RPMI7951 (cell line): Measurements from ENCODE around the gene DLX6. TPM values are rescaled to one million over a fixed set of nuclear protein-coding genes. Genes with fewer than 3 reads are reported as not detected.

Source experiments
- DNase-seq: peaks from one replicate; pipeline ENCODE4 v3.0.0-alpha.2; 2012; ENCODE audit warnings: low read depth
- total RNA-seq: library from RNA; depleted of rRNA; stranded (reverse); fragments of >200 nt; shearing (Covaris generic); gene quantifications from 2 replicates; pipeline ENCODE4 v1.2.3, GENCODE V29; 2014

The DLX6 gene
- total RNA-seq, 1 experiment from 2014 or later, result 1.2 TPM

DNA sequence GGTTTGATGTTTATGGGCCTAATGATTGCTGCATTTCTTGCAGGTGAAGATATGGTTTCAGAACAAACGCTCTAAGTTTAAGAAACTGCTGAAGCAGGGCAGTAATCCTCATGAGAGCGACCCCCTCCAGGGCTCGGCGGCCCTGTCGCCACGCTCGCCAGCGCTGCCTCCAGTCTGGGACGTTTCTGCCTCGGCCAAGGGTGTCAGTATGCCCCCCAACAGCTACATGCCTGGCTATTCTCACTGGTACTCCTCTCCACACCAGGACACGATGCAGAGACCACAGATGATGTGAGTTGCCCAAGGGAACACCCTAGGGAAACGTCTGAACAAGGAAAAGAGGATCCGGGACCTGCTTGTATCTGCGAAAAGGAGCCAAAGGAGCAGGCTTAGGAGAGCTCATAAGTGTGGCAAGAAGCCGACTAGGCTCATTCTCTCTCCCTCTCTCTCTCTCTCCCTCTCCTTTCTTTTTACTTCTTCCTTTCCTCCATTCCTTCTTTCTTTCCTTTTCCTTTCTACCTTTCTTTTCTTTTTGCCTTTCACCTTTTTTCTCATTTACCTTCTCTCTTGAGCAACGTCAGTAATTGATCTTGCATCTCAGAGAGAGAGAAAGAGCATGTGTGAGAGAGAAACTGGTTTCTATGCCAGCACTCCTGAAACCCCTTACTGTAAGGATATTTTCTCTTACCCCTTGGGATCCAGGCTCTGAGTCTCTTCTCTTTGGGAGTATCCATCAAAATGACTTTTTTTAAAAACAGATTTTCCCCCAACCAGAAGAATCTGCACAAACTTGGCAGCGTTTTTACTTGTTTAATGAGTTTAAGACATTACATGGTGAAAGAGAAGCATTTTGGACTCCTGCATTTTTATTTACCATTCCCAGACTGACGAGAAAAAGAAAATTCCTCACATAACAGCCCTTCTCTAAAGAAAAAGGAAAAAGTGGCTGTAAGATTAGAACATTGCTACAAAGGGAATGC, 4.7 kb downstream of the DLX6 start:
- DNase-seq, result no peak

- no peak for DNase-seq
Observed at GRCh38 chr7:97011104-97011503, 5.8 kb downstream of the DLX6 start.

- DNase-seq, result no peak
Observed at GRCh38 chr7:97011536-97012364, 6.4 kb downstream of the DLX6 start.

- no peak for DNase-seq
Observed at GRCh38 chr7:97012365-97013133, 7.2 kb downstream of the DLX6 start.

DNA sequence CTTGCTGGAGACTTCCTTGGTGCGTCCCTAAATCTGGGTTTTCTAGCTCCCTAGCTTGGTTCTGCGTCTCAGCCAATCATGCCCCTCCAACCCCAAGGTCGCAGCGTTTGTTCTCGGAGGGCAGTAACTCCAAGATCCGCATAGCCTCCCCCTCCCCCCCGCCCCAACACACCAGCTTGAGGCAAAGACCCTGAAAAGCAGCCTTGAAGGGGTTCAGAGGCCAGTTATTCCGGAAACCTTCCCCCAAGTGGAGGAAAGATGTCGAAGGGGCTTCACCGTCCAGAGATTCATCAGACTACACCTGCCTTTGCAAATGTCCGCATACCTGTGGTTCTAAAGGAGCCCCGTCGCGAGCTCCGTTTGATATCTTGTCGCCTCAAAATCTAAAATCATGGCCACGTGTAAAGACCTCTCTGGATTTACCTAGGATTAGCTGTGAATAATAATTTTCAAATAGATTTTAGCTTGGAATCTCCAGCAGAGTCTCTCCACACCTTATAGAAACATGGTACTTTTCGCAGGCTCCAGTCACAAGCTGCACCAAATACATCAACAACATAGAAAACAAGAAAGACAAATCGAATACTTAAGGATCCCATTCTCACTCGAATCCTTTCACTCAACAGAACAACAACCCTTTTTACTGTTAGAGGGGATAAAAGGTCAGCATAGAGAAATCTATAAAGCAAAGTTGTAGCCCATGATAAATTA, 7.9 kb downstream of the DLX6 start:
- no peak for DNase-seq

DNA sequence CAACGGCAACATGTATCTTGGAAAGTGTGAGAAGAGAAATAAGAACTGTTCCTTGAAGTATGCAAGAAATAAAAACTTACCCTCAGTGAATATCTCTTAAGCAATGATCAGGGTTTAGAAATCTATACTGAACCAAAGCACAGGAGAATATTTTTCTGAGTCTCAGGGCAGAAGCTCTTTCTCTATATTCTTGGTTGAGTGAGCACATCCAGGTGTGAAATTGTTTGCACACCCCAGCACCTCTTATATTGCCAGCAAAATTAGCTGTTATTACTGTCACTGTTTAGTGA, 8.4 kb downstream of the DLX6 start:
- no peak for DNase-seq

GRCh38 chr7:97014145-97014750, 8.9 kb downstream of the DLX6 start:
- DNase-seq, result no peak

- no peak for DNase-seq
Observed at GRCh38 chr7:97015279-97015678, 9.9 kb downstream of the DLX6 start.

- no peak for DNase-seq
Observed at GRCh38 chr7:97015756-97016380, 10.5 kb downstream of the DLX6 start.

DNA sequence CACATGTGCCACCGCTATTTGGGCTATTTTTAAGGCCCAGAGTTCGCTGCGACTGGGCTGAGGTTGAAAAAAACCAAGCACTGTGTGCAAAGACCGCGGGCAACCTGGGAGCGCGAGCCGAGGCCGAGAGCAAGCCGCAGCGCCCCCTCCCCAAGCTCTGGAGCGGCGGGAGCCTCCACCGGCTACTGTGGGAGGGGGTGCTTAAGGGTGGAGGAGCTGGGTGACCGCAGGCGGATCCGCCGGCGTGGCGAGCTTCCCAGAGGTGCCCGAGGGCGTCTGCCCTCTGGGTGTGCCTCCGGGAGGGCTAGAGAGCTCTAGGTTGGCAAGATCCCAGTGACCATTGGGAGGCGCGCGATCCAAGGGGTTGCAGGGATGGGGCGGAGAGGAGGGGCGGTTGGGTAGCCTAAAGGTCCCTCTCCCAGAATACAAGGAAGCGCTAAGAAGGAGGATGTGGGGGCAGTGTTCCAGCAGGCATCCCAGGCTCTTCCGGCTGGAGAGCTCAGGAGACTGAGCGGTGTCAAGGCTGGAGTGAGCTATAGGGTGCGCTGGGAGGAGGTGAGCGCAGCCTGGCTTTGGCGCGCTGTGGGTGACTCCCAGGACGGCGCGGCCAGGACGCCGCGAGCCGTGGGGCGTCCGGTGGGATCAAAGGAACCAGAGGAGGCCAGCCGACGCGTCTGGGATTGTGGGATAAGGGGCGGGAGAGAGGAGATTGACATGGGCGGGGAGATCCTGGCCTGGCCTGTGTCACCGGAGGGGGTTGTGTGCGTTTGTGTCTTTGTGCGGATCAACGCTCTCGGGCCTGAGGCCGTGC, 11.2 kb downstream of the DLX6 start:
- DNase-seq, result peak; percentile 55

DNA sequence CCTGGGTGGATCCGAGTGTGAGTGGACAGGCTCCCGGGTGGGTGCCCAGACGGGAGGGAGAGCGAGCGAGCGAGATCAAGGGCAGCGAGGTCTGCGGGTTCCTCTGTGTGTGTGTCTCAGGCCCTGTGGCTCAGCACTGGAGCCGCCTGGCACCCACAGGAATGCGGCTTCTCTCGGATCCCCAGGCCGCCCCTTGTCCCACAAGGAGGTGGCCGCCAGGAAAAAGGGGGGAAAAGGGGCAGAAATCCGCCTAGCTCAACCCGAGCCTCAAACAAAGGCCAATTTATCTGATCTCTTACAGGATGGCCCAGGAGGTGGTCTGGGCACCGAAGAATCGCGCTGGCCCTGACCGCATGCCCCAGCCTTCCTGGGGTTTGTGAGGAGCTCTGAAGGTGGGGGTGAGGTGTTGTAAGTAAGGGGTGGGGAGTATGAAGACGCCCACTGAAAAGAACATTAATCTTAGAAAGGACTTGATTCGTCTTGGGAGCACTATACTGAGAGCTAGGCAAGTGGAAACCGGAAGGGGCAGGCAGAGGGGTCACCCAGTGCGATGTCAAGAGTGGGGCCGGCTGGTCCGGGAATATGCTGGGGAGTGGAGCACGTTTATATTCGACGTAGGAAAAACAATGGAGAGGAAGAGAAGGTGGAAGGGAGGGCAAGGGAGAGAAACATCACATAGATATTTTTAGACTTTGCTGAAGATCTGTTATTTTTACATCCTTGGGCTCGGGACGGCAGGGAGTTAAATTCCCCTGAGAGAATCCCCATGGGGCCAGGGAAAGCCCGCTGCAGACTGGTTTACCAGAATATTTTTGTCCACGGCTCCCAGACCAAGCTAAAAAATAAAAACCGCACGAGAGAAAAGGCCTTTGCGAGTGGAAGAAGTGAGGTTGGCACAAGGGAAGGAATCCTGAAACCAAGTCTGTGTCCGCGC, 12.1 kb downstream of the DLX6 start:
- DNase-seq, result no peak

DNA sequence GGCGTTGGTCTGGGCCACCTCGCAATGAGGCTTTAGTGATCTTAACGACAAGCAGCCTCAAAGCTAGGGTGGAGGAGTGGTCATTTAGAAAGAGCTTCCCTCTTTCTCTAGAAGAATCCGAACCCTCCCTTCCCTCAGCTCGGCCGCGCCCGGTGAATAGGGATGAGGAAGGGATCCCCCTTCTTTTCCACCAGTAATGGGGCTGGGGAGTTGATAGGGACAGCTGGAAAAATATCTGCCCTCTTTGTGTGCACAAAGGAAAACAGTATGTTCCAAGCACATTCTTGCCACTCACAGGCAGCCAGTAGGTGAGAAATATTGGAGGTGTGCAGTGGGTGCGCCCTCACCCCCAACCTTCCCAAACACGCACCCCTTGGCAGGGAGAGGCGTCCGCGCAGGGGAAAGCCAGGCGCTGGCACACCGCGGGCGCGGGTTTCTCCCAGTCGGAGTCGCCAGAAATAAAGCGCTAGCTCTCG, 12.8 kb downstream of the DLX6 start:
- no peak for DNase-seq

DNA sequence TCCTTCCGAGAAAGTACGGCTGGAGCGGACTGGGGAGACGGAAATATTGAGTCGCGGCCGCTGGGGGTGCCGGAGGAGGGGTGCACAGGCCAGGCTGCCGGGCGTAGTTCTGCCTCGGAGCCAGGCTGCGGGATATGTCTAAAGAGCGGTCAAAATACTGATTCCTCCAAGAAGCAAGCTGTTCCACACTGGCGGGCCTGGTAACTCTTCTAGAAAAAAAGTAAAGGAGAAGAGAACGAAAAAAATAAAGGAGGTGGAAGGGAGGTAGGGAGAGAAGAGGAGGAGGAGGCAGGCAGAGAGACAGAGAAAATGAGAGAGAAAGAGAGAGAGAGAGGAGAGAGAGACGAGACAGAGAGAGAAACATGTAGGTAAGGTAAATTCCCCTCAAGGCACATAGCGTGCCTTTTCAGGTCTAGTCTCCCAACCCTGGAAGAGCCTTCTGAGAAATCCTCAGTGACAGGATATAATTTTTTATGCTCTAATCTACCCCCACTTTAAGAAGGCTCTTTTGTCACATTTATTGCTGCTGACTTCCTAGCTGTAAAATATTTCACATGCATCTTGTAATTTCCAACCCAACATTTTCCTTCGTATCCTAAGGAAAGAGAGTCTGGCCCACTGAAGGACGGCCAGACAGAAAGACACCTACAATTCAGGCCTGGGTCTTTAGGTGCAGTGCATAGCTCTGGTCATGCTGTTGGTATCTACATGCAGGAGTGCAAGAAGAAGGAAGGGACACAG, 13.6 kb downstream of the DLX6 start:
- no peak for DNase-seq

DNA sequence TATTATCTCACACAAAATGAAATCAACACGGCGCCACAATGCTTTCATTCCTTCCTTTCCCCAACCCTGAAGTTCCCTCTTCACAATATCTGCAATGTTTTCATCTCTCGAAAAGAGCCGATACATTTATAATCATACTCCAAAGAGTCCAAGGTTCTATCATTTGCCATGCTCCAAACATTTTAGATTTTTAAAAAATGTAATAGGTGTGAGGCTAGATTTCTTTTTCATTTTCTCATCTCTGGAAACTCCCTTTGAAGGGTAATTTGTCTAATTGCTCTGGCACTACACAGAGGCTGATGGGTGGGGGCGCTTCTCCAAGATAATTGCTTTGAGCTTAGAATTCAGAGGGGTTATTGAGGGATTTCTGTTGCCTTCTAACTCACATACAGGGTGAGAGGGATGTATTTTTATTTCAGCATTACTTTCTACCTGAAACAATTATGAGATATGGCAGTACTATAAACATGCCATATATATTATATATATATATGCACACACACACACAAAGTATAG, 14.4 kb downstream of the DLX6 start:
- DNase-seq, result no peak

DNA sequence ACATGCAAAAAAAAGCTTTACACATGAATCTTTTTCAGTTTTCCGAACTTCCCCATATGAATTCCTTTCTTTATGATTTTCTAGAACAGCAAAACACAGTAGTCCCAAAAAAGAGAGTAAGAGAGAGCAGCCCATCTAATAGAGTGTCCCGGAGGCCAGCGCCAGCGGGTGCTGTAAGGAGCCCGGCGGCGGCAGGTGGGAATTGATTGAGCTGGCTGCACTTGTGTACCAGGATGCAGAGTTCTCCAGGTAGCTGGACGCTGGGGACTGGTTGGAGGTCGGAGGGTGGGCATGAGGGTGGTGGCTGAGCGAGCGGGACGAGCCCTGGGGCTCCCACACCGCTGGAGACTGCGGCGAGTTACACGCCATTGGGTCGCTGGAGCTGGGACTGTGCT, 15.2 kb downstream of the DLX6 start:
- DNase-seq, result no peak

DNA sequence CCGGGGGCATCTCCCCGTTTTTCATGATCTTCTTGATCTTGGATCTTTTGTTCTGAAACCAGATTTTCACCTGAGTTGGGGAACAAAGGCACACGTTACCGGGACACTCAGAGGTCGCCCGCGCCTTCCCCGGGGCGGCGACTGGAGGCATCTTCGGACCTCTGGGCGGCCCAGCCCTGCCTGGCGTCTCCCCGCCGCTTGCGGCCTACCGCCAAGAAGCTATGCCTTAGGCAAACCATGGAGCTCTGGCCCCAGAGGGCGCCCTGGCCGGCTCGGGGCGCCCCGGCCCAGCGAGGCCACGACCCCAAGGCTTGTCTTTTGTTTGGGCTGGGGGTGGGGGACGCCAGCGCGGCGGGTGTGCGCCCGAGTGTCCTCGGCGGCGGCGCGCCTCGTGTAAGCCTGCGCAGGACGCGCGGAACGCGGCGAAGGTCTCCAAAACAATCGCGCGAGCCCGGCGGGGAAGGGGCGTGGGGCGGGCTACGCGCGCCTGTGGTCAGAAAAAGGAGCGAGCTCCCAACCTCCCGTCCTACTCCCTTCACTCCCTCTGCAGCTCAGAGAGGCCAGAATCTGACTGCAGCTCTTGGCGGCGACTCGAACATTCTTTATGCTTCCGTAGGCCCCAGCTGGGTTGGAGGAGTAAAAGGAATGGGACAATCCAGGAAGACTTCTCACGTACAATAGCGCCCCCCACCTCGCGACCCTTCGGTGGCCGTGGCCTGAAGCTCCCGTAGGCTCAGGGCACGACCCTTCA, 15.8 kb downstream of the DLX6 start:
- no peak for DNase-seq
